AG04450 (cell line): ENCODE data around the gene RALY. TPM values are rescaled to one million over a fixed set of nuclear protein-coding genes. Genes with fewer than 3 reads are reported as not detected.

Experiments used
- CTCF ChIA-PET: fragments of 300-600, 350-600 bp; formaldehyde crosslinking; extraction: SDS; loops from one replicate; lab custom pipeline; 2022; ENCODE audit warnings: antibody characterized with exemption, inconsistent platforms; lab: Charles Lee
- POLR2A ChIA-PET: fragments of 350-600 bp; formaldehyde crosslinking; extraction: SDS; loops from one replicate; lab custom pipeline; 2021; ENCODE audit warnings: antibody characterized with exemption, inconsistent platforms; lab: Yijun Ruan, JAX
- DNase-seq: peaks from one replicate; pipeline ENCODE4 v3.0.0-alpha.2; 2011; ENCODE audit warnings: low read depth, low spot score
- H3K27ac ChIP-seq: one replicate; pipeline ENCODE4 v1.5.1; 2012; ENCODE audit warnings: low read depth, low read length, control low read depth
- H3K27me3 ChIP-seq: one replicate; pipeline ENCODE4 v1.6.0; 2012; ENCODE audit warnings: low read length; ENCODE audit not compliant: control insufficient read depth, insufficient read depth
- H3K4me3 ChIP-seq: 2 replicates; pipeline ENCODE4 v1.5.1; 2011; ENCODE audit warnings: mild to moderate bottlenecking, low read depth, low read length, control low read depth
- H3K9me3 ChIP-seq: 2 replicates; pipeline ENCODE4 v1.5.1; 2012; ENCODE audit warnings: low read length; ENCODE audit not compliant: control insufficient read depth, insufficient read depth
- CTCF ChIP-seq: IDR thresholded peaks from 2 replicates; pipeline ENCODE4 v1.5.1; 2011; ENCODE audit warnings: low read depth, low read length, control low read depth, inconsistent platforms
- polyA plus RNA-seq: library from polyadenylated mRNA; depleted of rRNA; stranded (reverse); fragments of >200 nt; gene quantifications from 2 replicates; pipeline ENCODE4 v1.2.3, GENCODE V29; 2011

Gene RALY
- polyA plus RNA-seq, 1 experiment, result 79.2 TPM

GRCh38 chr20:34069341-34070078 is 75.8 kb downstream of the RALY start:
- no peaks in the 10 kb centered on the region for H3K9me3 ChIP-seq
- no peak overlapping the region for H3K27ac ChIP-seq
- H3K4me3 ChIP-seq, result no peak overlapping the region
- no peaks in the 10 kb centered on the region for H3K27me3 ChIP-seq
- ChIA-PET CTCF (interaction anchor here (0.9 to 4.6 kb wide), 14 partner anchors 9 to 277 kb away, joined by 3 to 84 read pairs (median 4); no protein-coding TSS in a partner anchor), POLR2A (interaction anchor here (0.6 to 1.4 kb wide), 3 partner anchors 14 to 68 kb away, joined by 3 to 5 read pairs (median 4); no protein-coding TSS in a partner anchor)
- peak; percentile 69 for DNase-seq
- TF ChIP-seq CTCF, result peak; percentile 92

GRCh38 chr20:34070079-34070439 is 76.3 kb downstream of the RALY start:
- no peaks in the 10 kb centered on the region for H3K9me3 ChIP-seq
- TF ChIP-seq CTCF, result no peak
- no peak for DNase-seq
- ChIA-PET CTCF (interaction anchor here (0.6 to 4.6 kb wide), 16 partner anchors 10 to 277 kb away, joined by 3 to 84 read pairs (median 3); no protein-coding TSS in a partner anchor), POLR2A (interaction anchor here (0.6 to 1.4 kb wide), 2 partner anchors 13 to 16 kb away, joined by 4 to 5 read pairs; no protein-coding TSS in a partner anchor)
- no peak overlapping the region for H3K27ac ChIP-seq
- H3K4me3 ChIP-seq, result no peak overlapping the region
- H3K27me3 ChIP-seq, result no peaks in the 10 kb centered on the region

- CTCF ChIA-PET, result interaction anchor here (0.8 to 4.6 kb wide), 5 partner anchors 26 to 210 kb away, joined by 3 to 84 read pairs (median 3); no protein-coding TSS in a partner anchor
- no peak for DNase-seq
- Histone ChIP-seq H3K9me3 (no peaks in the 10 kb centered on the region), H3K27me3 (no peaks in the 10 kb centered on the region), H3K4me3 (no peak overlapping the region), H3K27ac (no peak overlapping the region)
- TF ChIP-seq CTCF, result no peak
- POLR2A ChIA-PET, result no interaction called here
These were observed 77.1 kb downstream of the RALY start for GRCh38 chr20:34070859-34071258.

GRCh38 chr20:34072076-34072475 is 78.4 kb downstream of the RALY start:
- Histone ChIP-seq H3K27me3 (no peaks in the 10 kb centered on the region), H3K9me3 (no peaks in the 10 kb centered on the region), H3K27ac (no peak overlapping the region), H3K4me3 (no peak overlapping the region)
- ChIA-PET POLR2A (interaction anchor here (0.6 kb wide), 1 partner anchor 135 kb away, joined by 6 read pairs; no protein-coding TSS in a partner anchor), CTCF (interaction anchor here (0.6 to 1.3 kb wide), 3 partner anchors 59 to 209 kb away, joined by 4 to 5 read pairs (median 4); no protein-coding TSS in a partner anchor)
- TF ChIP-seq CTCF, result no peak
- no peak for DNase-seq

GRCh38 chr20:34072778-34073177 is 79.1 kb downstream of the RALY start:
- no peaks in the 10 kb centered on the region for H3K27me3 ChIP-seq
- ChIA-PET CTCF (interaction anchor here (0.6 to 1.3 kb wide), 3 partner anchors 60 to 210 kb away, joined by 4 to 5 read pairs (median 4); no protein-coding TSS in a partner anchor), POLR2A (interaction anchor here (0.6 kb wide), 1 partner anchor 135 kb away, joined by 6 read pairs; no protein-coding TSS in a partner anchor)
- DNase-seq, result no peak
- no peak overlapping the region for H3K4me3 ChIP-seq
- H3K27ac ChIP-seq, result no peak overlapping the region
- H3K9me3 ChIP-seq, result no peaks in the 10 kb centered on the region
- TF ChIP-seq CTCF, result no peak
